ENCODE results near the gene IFFO2.

DNA sequence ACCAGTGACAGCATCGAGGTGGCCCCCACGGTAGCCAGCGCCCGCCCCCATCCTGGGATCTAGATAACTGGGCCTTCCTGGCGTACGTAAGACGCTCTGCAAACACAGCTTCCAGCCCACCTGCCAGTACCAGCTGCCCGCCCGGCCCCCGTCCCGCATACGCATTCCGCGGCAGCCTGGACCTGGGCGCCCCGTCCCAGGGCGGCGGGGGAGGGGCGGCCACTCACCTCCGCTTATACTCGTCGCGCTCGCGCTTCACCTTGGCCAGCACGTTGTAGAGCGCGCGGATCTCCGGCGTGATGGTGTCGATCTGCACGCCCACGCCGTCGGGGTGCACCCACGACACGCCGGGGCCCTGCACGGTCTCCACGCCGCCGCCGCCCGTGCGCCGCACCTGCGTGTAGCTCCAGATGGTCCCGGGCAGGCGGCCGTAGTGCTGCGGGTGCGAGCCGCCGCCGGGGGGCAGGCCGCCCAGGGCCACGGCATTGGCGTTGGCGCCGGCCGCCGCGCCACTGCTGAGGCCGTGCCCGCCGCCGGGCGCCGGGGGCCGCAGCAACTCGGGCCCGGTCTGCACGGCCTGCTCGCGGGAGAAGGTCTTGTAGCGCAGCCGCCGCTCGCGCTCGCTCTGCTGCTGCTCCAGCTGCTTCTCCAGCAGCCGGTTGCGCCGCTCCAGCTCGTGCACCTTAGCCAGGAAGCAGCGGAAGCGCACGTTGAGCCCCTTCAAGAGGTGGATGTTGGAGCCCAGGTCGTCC is 859 bp downstream of the IFFO2 start:
- TF ChIP-seq EZH2 (IDR thresholded peaks at IDR 0.05; ENCODE audit: borderline replicate concordance, insufficient read depth, low read depth, low read length, poor library complexity, severe bottlenecking): no peak
- TF ChIP-seq, protein P1, sequence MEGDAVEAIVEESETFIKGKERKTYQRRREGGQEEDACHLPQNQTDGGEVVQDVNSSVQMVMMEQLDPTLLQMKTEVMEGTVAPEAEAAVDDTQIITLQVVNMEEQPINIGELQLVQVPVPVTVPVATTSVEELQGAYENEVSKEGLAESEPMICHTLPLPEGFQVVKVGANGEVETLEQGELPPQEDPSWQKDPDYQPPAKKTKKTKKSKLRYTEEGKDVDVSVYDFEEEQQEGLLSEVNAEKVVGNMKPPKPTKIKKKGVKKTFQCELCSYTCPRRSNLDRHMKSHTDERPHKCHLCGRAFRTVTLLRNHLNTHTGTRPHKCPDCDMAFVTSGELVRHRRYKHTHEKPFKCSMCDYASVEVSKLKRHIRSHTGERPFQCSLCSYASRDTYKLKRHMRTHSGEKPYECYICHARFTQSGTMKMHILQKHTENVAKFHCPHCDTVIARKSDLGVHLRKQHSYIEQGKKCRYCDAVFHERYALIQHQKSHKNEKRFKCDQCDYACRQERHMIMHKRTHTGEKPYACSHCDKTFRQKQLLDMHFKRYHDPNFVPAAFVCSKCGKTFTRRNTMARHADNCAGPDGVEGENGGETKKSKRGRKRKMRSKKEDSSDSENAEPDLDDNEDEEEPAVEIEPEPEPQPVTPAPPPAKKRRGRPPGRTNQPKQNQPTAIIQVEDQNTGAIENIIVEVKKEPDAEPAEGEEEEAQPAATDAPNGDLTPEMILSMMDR (IDR thresholded peaks at IDR 0.05): no peak
